ENCODE results near the gene OR9Q1. TPM values are rescaled to one million over a fixed set of nuclear protein-coding genes. Genes with fewer than 3 reads are reported as not detected.

OR9Q1 gene
- total RNA-seq, 1 experiment from 2014 or later, result not detected

DNA sequence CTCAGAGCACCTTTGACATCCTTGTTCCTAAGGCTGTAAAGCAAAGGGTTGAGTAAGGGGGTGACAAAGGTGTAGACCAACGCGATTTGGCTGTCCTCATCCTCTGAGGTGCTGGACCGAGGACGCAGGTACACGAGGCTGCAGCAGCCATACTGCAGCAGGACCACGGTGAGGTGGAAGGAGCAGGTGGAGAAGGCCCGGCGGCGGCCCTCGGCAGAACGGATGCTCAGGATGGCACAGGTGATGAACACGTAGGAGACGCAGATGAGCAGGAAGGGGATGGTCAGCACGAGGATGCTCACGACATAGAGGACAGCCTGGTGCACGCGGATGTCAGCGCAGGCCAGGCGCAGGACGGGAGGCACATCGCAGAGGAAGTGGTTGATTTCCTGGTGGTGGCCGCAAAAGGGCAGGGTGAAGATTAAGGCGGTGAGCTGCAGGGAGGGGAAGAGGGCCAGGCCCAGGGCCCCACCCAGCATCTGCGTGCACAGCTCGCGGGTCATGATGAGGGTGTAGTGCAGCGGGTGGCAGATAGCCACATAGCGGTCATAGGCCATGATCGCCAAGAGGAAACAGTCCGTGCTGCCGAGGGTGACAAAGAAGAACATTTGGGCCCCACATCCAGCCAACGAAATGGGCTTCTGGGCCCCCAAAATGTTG is 204.4 kb downstream of the OR9Q1 start:
- no peaks in the 10 kb centered on the region for H4K20me1 ChIP-seq (ENCODE audit: insufficient read depth, low read depth, low read length)
- no peaks in the 10 kb centered on the region for H3K4me1 ChIP-seq (ENCODE audit: low read length)
- H3K4me3 ChIP-seq (ENCODE audit: low read length), result no peak overlapping the region
- H2AFZ ChIP-seq (ENCODE audit: low read length), result no peak overlapping the region
- H3K79me2 ChIP-seq (ENCODE audit: low read length), result no peaks in the 10 kb centered on the region
- no peak overlapping the region for H3K27ac ChIP-seq (ENCODE audit: low read length)
- no peak overlapping the region for H3K4me2 ChIP-seq (ENCODE audit: low read depth, low read length, poor library complexity, severe bottlenecking)
- H3K27me3 ChIP-seq (ENCODE audit: low read length), result no peaks in the 10 kb centered on the region
- no peak for DNase-seq
- H3K9me3 ChIP-seq (ENCODE audit: low read length), result no peaks in the 10 kb centered on the region
- no peak overlapping the region for H3K9ac ChIP-seq (ENCODE audit: low read length)
- no peaks in the 10 kb centered on the region for H3K9me2 ChIP-seq (replicated peaks; ENCODE audit: insufficient read depth, low read length)
- H3K36me3 ChIP-seq (ENCODE audit: insufficient read depth, low read length), result no peaks in the 10 kb centered on the region

Small RNA genes within 50 kb of the gene (small RNA-seq; reads per million reads assigned to genes)
- gene RNU6-899P, result not detected

Other genes with a start within 250 kb of the OR9Q1 start
- not detected in 2 replicates for gene OR6Q1, start 7.1 kb downstream of the OR9Q1 start, total RNA-seq (2014; rRNA removed; shearing (Covaris generic); ENCODE audit: low replicate concordance)
- gene OR9I1, start 101.6 kb downstream of the OR9Q1 start, total RNA-seq (2014; rRNA removed; shearing (Covaris generic); ENCODE audit: low replicate concordance), result not detected in 2 replicates
- not detected in 2 replicates for gene OR9Q2, start 165.2 kb downstream of the OR9Q1 start, total RNA-seq (2014; rRNA removed; shearing (Covaris generic); ENCODE audit: low replicate concordance)
- gene OR1S2, start 180.3 kb downstream of the OR9Q1 start, total RNA-seq (2014; rRNA removed; shearing (Covaris generic); ENCODE audit: low replicate concordance), result not detected in 2 replicates
- not detected in 2 replicates for gene OR1S1, start 188.8 kb downstream of the OR9Q1 start, total RNA-seq (2014; rRNA removed; shearing (Covaris generic); ENCODE audit: low replicate concordance)
- not detected in 2 replicates for gene OR10Q1, start 205.0 kb downstream of the OR9Q1 start, total RNA-seq (2014; rRNA removed; shearing (Covaris generic); ENCODE audit: low replicate concordance)
- gene OR10W1, start 244.4 kb downstream of the OR9Q1 start, total RNA-seq (2014; rRNA removed; shearing (Covaris generic); ENCODE audit: low replicate concordance), result not detected in 2 replicates

Data from Karpas-422 (cell line).